ENCODE measurements around the gene CYP3A7. TPM values are rescaled to one million over a fixed set of nuclear protein-coding genes. Genes with fewer than 3 reads are reported as not detected.

Gene CYP3A7
- not detected in 2 replicates for total RNA-seq

DNA sequence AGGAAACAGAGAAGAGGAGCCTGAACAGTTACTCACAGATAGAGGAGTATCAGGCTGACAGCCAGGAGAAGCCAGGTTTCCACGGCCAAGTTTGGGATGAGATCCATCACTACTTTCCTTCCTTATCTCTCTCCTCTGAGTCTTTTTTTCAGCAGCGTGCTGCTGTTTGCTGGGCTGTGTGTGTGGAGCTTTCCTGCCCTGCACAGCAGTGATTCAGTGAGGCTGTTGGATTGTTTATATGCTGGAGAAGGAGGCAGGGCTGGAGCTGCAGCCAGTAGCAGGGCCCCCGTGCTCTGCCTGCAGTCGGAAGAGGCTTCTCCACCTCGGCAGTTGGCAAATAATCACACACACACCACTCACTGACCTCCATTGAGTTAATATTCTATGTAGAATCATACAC, at the start of gene CYP3A7:
TSS of gene CYP3A7 (minus strand) at position 210 of the 400 bp plus-strand sequence. CDS start at position 107, 103 bp downstream.

GRCh38 chr7:99784007-99784406, 49.0 kb upstream of the CYP3A7 start, which contains the start of gene CYP3A4:
Gene CYP3A4, minus strand, starts transcription at chr7:99784184. Its CDS starts 103 bp downstream, at chr7:99784081.

GRCh38 chr7:99679400-99680191, 55.4 kb downstream of the CYP3A7 start, which contains the start of gene CYP3A5:
Gene CYP3A5, minus strand, starts transcription at chr7:99679996. Its CDS starts 100 bp downstream, at chr7:99679896.

Small RNA genes within 50 kb of the gene (small RNA-seq; reads per million reads assigned to genes)
- not detected for gene CYP3A51P
- gene CYP3A7-CYP3A51P = not detected

Other genes with a start within 250 kb of the CYP3A7 start
- gene ZNF394, start 234.9 kb downstream of the CYP3A7 start, total RNA-seq = 19.5 and 27.2 TPM in 2 replicates
- gene ZKSCAN5, start 230.5 kb downstream of the CYP3A7 start, total RNA-seq = 8.8 and 13.1 TPM in 2 replicates
- gene FAM200A, start 183.1 kb downstream of the CYP3A7 start, total RNA-seq = 6.6 and 7.2 TPM in 2 replicates
- 55.5 and 71.0 TPM in 2 replicates for gene ZNF655, start 176.6 kb downstream of the CYP3A7 start, total RNA-seq
- gene TMEM225B, start 136.9 kb downstream of the CYP3A7 start, total RNA-seq = 0.39 and 0.73 TPM in 2 replicates
- 8.8 and 9.2 TPM in 2 replicates for gene ZSCAN25, start 118.2 kb downstream of the CYP3A7 start, total RNA-seq
- gene CYP3A5, start 55.2 kb downstream of the CYP3A7 start, total RNA-seq = 2.0 and 4.0 TPM in 2 replicates
- not detected in 2 replicates for gene CYP3A4, start 49.0 kb upstream of the CYP3A7 start, total RNA-seq
- not detected in 2 replicates for gene CYP3A43, start 92.8 kb upstream of the CYP3A7 start, total RNA-seq
- under 0.01 TPM in 1 of 2 replicates, not detected in the other for gene OR2AE1, start 141.8 kb upstream of the CYP3A7 start, total RNA-seq
- 20.9 and 22.3 TPM in 2 replicates for gene TRIM4, start 184.3 kb upstream of the CYP3A7 start, total RNA-seq
- 0.20 TPM in 1 of 2 replicates, not detected in the other for gene GJC3, start 194.4 kb upstream of the CYP3A7 start, total RNA-seq
- not detected in 2 replicates for gene AZGP1, start 240.8 kb upstream of the CYP3A7 start, total RNA-seq